GM18502 (cell line): Measurements from ENCODE around the gene TERB1.
"Not testable (repeated sequence)": the region's sequence is repeated elsewhere in the genome, so short reads cannot be mapped to it uniquely, and the experiment has no call there.

Experiments
- ATAC-seq: cut with Tn5 transposase; IDR thresholded peaks from one replicate; pipeline ENCODE4 v1.9.1; 2021; ENCODE audit warnings: mild to moderate bottlenecking; ENCODE audit not compliant: unreplicated experiment, poor library complexity

TERB1 gene

DNA sequence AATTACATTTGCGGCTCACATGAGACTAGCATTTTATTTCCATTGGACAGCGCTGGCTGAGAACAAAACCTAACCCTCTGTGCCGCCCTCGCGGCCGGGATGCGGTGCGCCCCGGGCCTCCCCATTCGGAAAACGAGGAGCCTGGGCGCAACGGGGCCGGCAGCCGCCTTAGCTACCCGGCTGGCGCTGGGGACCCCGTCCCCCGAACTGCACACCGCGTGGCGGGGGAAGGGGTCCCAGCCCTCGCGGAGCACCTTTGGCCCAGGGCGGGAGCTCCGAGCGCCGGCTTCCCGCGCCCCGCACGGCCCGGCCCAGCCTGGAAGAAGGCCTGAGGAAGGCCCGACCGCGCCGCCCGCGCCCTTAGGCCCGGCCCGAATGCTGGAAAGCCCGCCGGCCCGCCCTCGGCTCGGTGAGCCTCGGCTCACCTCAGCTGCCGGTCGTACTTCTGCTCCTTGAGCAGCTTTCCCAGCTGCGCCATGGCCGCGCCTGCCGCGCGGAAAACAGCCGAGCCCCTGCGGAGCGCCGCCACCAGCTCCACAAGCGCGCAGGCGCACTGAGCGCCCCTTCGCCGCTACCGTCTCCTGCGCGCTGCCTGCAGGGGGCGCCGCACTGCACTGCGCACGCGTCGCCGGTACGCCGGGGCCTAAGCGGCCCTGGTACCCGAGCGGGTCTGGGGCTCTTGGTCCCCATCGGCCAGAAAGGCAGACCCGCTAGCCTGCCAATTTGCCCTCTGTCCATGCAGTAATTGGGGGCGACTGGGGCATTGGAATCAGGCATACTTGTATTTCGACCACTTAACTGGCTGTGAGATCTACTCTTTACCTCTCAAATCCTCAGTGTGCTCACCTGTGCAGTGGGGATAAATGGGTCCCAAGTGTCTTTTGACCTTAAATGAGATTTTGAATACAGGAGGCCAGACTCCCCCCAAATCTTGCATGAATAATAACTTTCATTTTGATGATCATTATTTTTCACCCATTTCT, 29.3 kb upstream of the TERB1 start, which contains the start of gene NAE1:
Gene NAE1 (minus strand): TSS at position 555 of the 983 bp plus-strand sequence. CDS start 77 bp downstream, at position 478.
- peak; percentile 94 for ATAC-seq

DNA sequence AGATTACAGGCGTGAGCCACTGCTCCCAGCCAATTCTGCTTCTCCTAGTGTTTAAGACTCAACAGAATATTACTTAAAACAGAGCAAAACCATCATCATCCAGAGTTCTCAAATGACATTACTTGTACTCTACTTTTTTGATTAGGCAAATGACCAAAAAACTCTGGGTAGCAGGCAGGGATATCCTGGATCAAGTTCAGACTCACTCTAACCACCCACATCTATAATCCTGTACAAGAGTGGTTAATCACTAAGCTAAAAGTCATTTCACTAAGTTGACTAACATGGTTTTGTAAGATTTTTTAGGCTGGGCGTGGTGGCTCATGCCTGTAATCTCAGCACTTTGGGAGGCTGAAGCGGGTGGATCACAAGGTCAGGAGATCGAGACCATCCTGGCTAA, 22.6 kb upstream of the TERB1 start:
- ATAC-seq = no peak

DNA sequence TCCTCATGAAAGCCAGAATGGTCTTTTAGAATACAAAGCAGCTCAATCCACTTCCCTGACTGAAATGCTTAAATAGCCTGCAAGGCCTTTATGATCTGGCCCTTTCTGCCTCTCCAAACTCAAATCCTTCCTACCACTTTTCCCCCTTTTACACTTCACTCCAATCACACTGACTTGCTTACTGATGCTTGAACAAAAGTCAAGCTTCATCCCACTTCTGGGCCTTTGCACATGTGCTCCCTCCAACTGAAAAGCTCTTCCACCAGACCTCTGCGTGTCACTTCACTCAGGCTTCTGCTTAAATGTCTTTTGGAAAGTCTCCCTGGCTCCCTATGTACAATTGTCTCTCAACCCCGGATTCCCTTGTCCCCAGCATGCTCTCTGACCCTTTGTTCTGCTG, 13.3 kb upstream of the TERB1 start:
- ATAC-seq = no peak

DNA sequence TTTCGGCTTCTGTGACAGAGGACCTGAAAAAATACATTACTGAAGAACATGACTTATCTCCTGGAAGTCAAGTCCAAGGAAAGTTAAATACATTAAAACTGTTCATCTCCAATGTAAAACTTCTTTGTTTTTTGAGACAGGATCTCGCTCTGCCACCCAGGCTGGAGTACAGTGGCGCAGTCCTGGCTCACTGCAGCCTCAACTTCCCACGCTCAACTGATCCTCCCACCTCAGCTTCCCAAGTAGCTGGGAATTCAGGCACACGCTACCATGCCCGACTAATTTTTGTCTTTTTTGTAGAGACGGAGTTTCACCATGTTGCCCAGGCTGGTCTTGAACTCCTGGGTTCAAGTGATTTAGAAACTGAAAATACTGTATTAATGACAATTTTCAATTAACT, 9.7 kb upstream of the TERB1 start:
- no peak for ATAC-seq

DNA sequence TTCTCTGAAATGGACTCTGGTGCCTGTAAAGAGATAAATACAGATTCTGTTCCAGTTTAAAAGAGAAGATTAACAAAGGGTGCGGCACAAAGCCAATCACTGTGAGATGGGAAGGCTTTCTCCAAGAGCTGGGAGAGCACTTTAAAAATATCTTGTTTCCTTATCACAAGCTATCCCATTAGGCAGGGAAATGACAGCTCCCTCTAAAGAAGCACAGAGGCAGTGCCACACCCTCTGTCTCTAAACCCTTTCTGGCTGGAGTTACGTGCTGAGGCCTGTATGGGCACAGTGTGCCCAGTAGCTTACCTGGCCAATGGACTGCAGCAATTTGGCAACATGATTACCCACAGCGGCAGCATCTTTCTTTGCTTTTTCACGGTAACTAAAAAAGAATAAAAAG, 9.0 kb upstream of the TERB1 start:
- ATAC-seq = no peak

GRCh38 chr16:66809765-66810164, 8.4 kb upstream of the TERB1 start:
- ATAC-seq = no peak

- no peak for ATAC-seq
These were observed 775 bp upstream of the TERB1 start for GRCh38 chr16:66802159-66802558.

DNA sequence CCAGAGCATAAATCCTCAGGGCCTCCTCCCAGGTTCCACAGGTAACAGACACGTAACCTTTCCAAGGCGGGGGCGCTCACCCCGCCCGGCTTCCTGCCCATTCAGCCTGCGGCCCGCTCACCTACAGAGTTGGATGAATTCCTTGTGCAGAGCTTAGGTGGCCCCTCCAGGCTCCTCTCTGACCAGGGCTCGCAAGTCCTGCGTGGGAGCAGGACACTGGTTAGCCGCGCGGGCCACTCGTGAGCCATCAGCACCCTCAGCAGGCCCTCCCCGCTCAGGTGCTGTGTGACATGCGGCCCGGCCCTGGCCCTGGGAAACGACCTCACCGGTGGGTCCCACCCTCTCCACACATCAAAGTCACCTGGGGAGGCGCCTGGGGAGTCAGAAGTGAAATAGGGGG, 528 bp downstream of the TERB1 start:
- no peak for ATAC-seq

GRCh38 chr16:66798161-66798560, 3.2 kb downstream of the TERB1 start:
- no peak for ATAC-seq

DNA sequence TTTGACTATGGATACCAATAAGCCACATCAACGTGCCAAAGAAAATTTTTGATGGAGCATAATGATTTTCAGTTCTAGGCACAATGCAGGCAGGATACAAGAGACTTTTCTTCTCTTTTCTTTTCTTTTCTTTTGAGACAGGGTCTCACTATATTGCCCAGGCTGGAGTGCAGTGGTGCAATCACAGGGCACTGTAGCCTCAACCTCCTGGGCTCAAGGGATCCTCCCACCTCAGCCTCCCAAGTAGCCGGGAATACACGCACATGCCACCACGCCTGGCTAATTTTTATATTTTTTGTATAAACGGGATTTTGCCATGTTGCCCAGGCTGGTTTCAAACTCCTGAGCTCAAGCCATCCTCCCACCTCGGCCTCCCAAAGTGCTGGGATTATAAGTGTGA, 7.4 kb downstream of the TERB1 start:
- not testable (repeated sequence) for ATAC-seq

DNA sequence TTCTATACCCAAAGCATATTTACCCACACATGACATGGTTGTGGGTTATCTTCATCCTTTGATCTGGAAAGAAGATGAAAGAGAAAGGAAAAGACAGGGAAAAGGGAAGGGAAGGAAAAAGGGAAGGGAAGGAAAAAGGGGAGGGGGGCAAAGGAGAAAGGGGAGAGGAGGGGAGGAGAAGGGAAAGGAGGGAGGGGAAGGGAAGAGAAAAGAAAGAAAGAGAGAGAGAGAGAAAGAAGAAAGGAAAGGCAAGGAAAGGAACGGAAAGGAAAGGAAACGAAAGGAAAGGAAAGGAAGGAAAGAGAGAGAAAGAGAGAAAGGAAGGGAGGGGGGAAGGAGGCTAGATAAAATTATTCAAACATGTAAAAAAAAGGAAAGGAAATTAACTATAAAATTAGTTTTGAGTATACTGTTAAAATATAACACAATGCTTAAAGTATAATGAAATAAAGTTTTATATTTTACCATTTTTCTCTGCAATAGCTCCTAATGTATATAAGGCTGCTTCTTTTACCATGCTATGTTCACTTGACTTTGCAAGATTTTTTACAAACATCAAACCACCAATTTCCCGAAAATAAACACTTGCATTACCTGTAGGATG, 11.2 kb downstream of the TERB1 start:
- ATAC-seq = no peak

GRCh38 chr16:66787427-66787826, 14.0 kb downstream of the TERB1 start:
- ATAC-seq = no peak

- ATAC-seq = no peak
These were observed 14.8 kb downstream of the TERB1 start for GRCh38 chr16:66786551-66786950.

GRCh38 chr16:66776457-66776856, 24.9 kb downstream of the TERB1 start:
- no peak for ATAC-seq

DNA sequence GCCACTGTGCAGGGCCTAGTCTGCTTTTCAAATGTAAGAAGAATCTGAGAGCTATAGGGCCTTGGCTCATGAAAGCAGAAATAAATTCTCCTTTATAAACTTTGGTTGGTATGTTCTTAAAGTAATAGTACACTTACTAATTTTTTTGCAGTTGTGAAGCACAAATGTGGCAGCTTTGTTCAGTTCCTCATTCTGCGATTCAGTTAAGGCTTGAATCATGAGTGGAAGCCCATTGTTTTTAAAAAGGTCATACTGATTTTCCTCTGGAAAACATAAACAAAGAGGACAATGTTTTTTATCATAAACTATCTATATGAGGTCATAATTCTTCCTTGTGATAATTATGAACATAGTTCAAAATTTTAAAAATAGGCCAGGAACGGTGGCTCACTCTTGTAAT, 26.4 kb downstream of the TERB1 start:
- no peak for ATAC-seq

- ATAC-seq = no peak
These were observed 43.3 kb downstream of the TERB1 start for GRCh38 chr16:66758086-66758485.

- no peak for ATAC-seq
These were observed 46.6 kb downstream of the TERB1 start for GRCh38 chr16:66754819-66755218.

DNA sequence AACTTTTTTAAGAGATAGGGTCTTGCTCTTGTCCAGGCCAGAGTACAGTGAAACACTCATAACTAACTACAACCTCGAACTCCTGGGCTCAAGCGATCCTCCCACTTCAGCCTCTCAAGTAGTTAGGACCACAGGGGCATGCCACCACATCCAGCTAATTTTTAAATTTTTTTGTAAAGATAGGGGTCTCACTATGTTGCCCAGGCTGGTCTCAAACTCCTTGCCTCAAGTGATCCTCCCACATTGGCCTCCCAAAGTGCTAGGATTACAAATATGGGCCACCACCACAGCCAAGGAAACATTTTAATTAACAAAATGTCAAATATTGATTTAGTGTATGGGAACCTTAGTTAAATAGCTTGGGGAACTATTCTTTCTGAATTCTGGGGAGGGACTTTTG, 47.2 kb downstream of the TERB1 start:
- no peak for ATAC-seq

DNA sequence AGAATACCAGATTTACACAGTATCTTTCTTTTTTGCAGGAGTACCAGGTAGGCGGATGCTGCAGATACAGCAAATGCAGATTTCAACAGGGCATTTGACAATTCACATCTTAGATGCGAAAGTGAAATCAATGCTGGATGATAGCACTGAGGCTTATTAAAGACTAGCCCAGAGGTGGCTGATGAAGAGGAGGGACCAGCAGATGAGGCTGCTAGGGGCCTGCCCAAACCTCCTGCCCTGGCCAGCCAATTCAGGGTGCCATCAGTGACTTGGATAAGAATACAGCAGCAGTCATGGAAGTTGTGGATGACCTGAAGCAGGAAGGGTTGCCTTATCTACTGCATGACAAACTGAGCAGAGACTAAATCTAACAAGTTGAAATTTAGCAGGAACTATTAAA, 48.4 kb downstream of the TERB1 start:
- no peak for ATAC-seq

- ATAC-seq = no peak
These were observed 49.0 kb downstream of the TERB1 start for GRCh38 chr16:66752379-66752778.

GRCh38 chr16:66751992-66752322, 49.4 kb downstream of the TERB1 start:
- ATAC-seq = no peak
